HepG2 (cell line): Measurements from ENCODE around the gene CCNG1. TPM values are rescaled to one million over a fixed set of nuclear protein-coding genes. Genes with fewer than 3 reads are reported as not detected.
A peak's percentile ranks its signal among the peaks of the same experiment; 100 is the strongest.

Source experiments
- CAMTA2 ChIP-seq: sonication (generic); formaldehyde crosslinking; IDR thresholded peaks from 2 replicates; pipeline ENCODE4 v1.4.0; 2020; ENCODE audit warnings: mild to moderate bottlenecking, missing genetic modification reagents, borderline replicate concordance
- GPN1 ChIP-seq: sonication (generic); formaldehyde crosslinking; IDR thresholded peaks from 2 replicates; pipeline ENCODE4 v1.5.1; 2020; ENCODE audit warnings: missing genetic modification reagents, borderline replicate concordance
- HNRNPL ChIP-seq: fragments of 200-400 bp; formaldehyde crosslinking; IDR thresholded peaks from 2 replicates; pipeline ENCODE4 v1.6.1; 2017; ENCODE audit warnings: mild to moderate bottlenecking, low read depth, low read length
- KLF9 ChIP-seq: IDR thresholded peaks from 2 replicates; pipeline ENCODE4 v1.6.1; 2016; ENCODE audit warnings: low read depth
- NFE2L1 ChIP-seq: sonication (generic); formaldehyde crosslinking; IDR thresholded peaks from 2 replicates; pipeline ENCODE4 v1.4.0; 2020; ENCODE audit warnings: missing genetic modification reagents, mild to moderate bottlenecking, borderline replicate concordance
- RFX1 ChIP-seq: fragments of 450-650 bp; IDR thresholded peaks from 2 replicates; pipeline ENCODE4 v1.6.1; 2017
- SIX1 ChIP-seq: sonication (generic); formaldehyde crosslinking; IDR thresholded peaks from 2 replicates; pipeline ENCODE4 v1.4.0; 2020; ENCODE audit warnings: missing genetic modification reagents, borderline replicate concordance
- SMAD1 ChIP-seq: sonication (generic); formaldehyde crosslinking; IDR thresholded peaks from 2 replicates; pipeline ENCODE4 v1.4.0; 2020; ENCODE audit warnings: missing genetic modification reagents, low read depth, mild to moderate bottlenecking, borderline replicate concordance
- TARDBP ChIP-seq: sonication (generic); formaldehyde crosslinking; IDR thresholded peaks from 2 replicates; pipeline ENCODE4 v1.8.0; 2022; ENCODE audit warnings: mild to moderate bottlenecking, missing genetic modification reagents
- TCF7L2 ChIP-seq: IDR thresholded peaks from 2 replicates; pipeline ENCODE4 v1.6.1; 2011; ENCODE audit warnings: mild to moderate bottlenecking, low read depth, low read length, moderate library complexity
- ZNF30 ChIP-seq: sonication (generic); formaldehyde crosslinking; IDR thresholded peaks from 2 replicates; pipeline ENCODE4 v1.5.0; 2020; ENCODE audit warnings: mild to moderate bottlenecking, missing genetic modification reagents
- ZNF589 ChIP-seq: sonication (generic); formaldehyde crosslinking; conservative IDR thresholded peaks from 2 replicates; pipeline ENCODE4 v1.8.0; 2022; ENCODE audit warnings: mild to moderate bottlenecking, moderate library complexity, missing genetic modification reagents
- polyA plus RNA-seq, 8 experiments: library from polyadenylated mRNA; depleted of rRNA in 3 of 8; stranded (reverse) in 7 of 8; unstranded in 1 of 8; fragments of >200 nt; fragmentation: Illumina TruSeq in 4 of 8; extraction: Trizol in 4 of 8; gene quantifications; 2 replicates each; pipeline versions ENCODE4 v1.2.1 to v1.2.3, GENCODE V29; 2011 to 2016; ENCODE audit warnings: low read depth in 4 of 8, missing spikeins in 1 of 8, mixed read lengths in 1 of 8; ENCODE audit not compliant: insufficient read depth in 1 of 8
- total RNA-seq, 5 experiments: library from RNA; depleted of rRNA; stranded (reverse); fragments of >200 nt; fragmentation: Illumina TruSeq; extraction: Trizol; gene quantifications; 2 replicates each; pipeline ENCODE4 v1.2.3, GENCODE V29; 2016; ENCODE audit warnings: low read depth in 1 of 5
- TF ChIP-seq, protein P1 (sequence below): sonication (generic); formaldehyde crosslinking; IDR thresholded peaks from 2 replicates; pipeline ENCODE4 v1.5.1; 2020; ENCODE audit warnings: missing genetic modification reagents, mild to moderate bottlenecking, borderline replicate concordance
- TF ChIP-seq, protein P2 (sequence below): sonication (generic); formaldehyde crosslinking; IDR thresholded peaks from 2 replicates; pipeline ENCODE4 v1.4.0; 2020; ENCODE audit warnings: mild to moderate bottlenecking, missing genetic modification reagents
- TF ChIP-seq, protein P3 (sequence below): sonication (generic); formaldehyde crosslinking; IDR thresholded peaks from 2 replicates; pipeline ENCODE4 v1.4.0; 2020; ENCODE audit warnings: low read depth, mild to moderate bottlenecking, missing genetic modification reagents
- TF ChIP-seq, protein P4 (sequence below): sonication (generic); formaldehyde crosslinking; IDR thresholded peaks from 2 replicates; pipeline ENCODE4 v1.9.0; 2021; ENCODE audit warnings: mild to moderate bottlenecking, missing genetic modification reagents
- TF ChIP-seq, protein P5 (sequence below): IDR thresholded peaks from 2 replicates; pipeline ENCODE4 v1.6.1; 2016; ENCODE audit warnings: missing compliant biosample characterization, missing genetic modification reagents, borderline replicate concordance

The CCNG1 gene
- total and polyA plus RNA-seq, 2 of the 13 experiments (the other 11 are each of a cell fraction or from before 2014, with no cell fraction given), result 181 to 353 TPM

DNA sequence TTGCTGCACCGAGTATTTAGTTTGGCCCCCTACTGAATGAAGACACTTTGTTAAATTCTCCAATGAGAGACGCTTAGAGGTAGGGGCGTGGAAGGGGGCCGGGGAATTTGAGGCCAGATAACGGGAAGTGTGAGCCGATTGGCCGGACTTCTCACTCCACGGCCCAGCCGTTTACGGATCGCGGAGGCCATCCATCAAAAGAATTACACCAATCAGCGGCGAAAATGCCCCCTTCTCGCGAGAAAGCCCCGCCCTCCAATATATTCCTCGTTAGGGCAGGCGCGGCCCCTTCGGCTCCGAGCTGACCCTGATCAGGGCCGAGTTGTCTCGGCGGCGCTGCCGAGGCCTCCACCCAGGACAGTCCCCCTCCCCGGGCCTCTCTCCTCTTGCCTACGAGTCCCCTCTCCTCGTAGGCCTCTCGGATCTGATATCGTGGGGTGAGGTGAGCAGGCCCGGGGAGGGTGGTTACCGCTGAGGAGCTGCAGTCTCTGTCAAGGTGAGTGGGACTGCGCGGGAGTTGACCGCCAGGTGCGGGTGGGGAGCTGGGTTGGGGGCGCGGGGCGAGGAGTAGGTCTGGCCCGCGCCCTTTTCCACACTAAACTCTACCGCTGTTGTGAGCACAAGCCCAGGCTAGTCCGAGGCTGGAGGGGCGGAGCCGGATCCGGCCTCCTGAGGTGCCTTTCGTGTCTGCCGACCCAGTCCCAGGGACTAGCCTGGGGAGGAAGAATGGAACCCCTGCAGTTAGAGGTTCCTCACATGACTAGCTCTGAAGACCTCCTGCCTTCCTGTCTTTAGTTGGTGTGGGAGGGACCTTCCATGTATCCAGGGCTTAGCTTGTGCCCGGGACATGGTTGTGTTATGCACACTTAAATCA is at the start of gene CCNG1 (continued):
- TF ChIP-seq, protein P1, sequence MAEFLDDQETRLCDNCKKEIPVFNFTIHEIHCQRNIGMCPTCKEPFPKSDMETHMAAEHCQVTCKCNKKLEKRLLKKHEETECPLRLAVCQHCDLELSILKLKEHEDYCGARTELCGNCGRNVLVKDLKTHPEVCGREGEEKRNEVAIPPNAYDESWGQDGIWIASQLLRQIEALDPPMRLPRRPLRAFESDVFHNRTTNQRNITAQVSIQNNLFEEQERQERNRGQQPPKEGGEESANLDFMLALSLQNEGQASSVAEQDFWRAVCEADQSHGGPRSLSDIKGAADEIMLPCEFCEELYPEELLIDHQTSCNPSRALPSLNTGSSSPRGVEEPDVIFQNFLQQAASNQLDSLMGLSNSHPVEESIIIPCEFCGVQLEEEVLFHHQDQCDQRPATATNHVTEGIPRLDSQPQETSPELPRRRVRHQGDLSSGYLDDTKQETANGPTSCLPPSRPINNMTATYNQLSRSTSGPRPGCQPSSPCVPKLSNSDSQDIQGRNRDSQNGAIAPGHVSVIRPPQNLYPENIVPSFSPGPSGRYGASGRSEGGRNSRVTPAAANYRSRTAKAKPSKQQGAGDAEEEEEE (CRISPR knock-in tag), result no peak
- TF ChIP-seq RFX1 (no peak), HNRNPL (no peak), ZNF589 (CRISPR knock-in tag) (no peak), KLF9 (peak; percentile 27; the same call in 1 of the 2 replicates), TARDBP (CRISPR knock-in tag) (peak; percentile 27; the same call in 1 of the 2 replicates), NFE2L1 (no peak), SIX1 (CRISPR knock-in tag) (no peak), CAMTA2 (CRISPR knock-in tag) (no peak), ZNF30 (CRISPR knock-in tag) (no peak), GPN1 (CRISPR knock-in tag) (no peak), SMAD1 (CRISPR knock-in tag) (peak; percentile 57; the same call in 1 of the 2 replicates), TCF7L2 (no peak)
- TF ChIP-seq, protein P2, sequence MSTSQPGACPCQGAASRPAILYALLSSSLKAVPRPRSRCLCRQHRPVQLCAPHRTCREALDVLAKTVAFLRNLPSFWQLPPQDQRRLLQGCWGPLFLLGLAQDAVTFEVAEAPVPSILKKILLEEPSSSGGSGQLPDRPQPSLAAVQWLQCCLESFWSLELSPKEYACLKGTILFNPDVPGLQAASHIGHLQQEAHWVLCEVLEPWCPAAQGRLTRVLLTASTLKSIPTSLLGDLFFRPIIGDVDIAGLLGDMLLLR (CRISPR knock-in tag), result no peak
- TF ChIP-seq, protein P3, sequence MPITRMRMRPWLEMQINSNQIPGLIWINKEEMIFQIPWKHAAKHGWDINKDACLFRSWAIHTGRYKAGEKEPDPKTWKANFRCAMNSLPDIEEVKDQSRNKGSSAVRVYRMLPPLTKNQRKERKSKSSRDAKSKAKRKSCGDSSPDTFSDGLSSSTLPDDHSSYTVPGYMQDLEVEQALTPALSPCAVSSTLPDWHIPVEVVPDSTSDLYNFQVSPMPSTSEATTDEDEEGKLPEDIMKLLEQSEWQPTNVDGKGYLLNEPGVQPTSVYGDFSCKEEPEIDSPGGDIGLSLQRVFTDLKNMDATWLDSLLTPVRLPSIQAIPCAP (CRISPR knock-in tag), result no peak
- TF ChIP-seq, protein P4, sequence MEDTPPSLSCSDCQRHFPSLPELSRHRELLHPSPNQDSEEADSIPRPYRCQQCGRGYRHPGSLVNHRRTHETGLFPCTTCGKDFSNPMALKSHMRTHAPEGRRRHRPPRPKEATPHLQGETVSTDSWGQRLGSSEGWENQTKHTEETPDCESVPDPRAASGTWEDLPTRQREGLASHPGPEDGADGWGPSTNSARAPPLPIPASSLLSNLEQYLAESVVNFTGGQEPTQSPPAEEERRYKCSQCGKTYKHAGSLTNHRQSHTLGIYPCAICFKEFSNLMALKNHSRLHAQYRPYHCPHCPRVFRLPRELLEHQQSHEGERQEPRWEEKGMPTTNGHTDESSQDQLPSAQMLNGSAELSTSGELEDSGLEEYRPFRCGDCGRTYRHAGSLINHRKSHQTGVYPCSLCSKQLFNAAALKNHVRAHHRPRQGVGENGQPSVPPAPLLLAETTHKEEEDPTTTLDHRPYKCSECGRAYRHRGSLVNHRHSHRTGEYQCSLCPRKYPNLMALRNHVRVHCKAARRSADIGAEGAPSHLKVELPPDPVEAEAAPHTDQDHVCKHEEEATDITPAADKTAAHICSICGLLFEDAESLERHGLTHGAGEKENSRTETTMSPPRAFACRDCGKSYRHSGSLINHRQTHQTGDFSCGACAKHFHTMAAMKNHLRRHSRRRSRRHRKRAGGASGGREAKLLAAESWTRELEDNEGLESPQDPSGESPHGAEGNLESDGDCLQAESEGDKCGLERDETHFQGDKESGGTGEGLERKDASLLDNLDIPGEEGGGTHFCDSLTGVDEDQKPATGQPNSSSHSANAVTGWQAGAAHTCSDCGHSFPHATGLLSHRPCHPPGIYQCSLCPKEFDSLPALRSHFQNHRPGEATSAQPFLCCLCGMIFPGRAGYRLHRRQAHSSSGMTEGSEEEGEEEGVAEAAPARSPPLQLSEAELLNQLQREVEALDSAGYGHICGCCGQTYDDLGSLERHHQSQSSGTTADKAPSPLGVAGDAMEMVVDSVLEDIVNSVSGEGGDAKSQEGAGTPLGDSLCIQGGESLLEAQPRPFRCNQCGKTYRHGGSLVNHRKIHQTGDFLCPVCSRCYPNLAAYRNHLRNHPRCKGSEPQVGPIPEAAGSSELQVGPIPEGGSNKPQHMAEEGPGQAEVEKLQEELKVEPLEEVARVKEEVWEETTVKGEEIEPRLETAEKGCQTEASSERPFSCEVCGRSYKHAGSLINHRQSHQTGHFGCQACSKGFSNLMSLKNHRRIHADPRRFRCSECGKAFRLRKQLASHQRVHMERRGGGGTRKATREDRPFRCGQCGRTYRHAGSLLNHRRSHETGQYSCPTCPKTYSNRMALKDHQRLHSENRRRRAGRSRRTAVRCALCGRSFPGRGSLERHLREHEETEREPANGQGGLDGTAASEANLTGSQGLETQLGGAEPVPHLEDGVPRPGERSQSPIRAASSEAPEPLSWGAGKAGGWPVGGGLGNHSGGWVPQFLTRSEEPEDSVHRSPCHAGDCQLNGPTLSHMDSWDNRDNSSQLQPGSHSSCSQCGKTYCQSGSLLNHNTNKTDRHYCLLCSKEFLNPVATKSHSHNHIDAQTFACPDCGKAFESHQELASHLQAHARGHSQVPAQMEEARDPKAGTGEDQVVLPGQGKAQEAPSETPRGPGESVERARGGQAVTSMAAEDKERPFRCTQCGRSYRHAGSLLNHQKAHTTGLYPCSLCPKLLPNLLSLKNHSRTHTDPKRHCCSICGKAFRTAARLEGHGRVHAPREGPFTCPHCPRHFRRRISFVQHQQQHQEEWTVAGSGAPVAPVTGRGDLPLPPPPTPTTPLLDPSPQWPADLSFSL, result no peak
- TF ChIP-seq, protein P5, sequence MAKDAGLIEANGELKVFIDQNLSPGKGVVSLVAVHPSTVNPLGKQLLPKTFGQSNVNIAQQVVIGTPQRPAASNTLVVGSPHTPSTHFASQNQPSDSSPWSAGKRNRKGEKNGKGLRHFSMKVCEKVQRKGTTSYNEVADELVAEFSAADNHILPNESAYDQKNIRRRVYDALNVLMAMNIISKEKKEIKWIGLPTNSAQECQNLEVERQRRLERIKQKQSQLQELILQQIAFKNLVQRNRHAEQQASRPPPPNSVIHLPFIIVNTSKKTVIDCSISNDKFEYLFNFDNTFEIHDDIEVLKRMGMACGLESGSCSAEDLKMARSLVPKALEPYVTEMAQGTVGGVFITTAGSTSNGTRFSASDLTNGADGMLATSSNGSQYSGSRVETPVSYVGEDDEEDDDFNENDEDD (CRISPR knock-in tag), result peak; percentile 37; the same call in 1 of the 2 replicates
